Measurements from ENCODE around the gene ARHGEF37.
"Not testable (repeated sequence)": the region's sequence is repeated elsewhere in the genome, so short reads cannot be mapped to it uniquely, and the experiment has no call there.

ARHGEF37 gene

GRCh38 chr5:149651686-149652085 is 70.4 kb downstream of the ARHGEF37 start:
- no peak for DNase-seq

- DNase-seq, result no peak
Observed at GRCh38 chr5:149652697-149653096, 71.4 kb downstream of the ARHGEF37 start.

- no peak for DNase-seq
Observed at GRCh38 chr5:149654231-149654630, 72.9 kb downstream of the ARHGEF37 start.

- DNase-seq, result no peak
Observed at GRCh38 chr5:149654883-149655505, 73.7 kb downstream of the ARHGEF37 start.

- DNase-seq, result no peak
Observed at GRCh38 chr5:149656576-149657182, 75.4 kb downstream of the ARHGEF37 start.

- no peak for DNase-seq
Observed at GRCh38 chr5:149657324-149657723, 76.0 kb downstream of the ARHGEF37 start.

GRCh38 chr5:149658299-149658698 is 77.0 kb downstream of the ARHGEF37 start:
- DNase-seq, result no peak

- DNase-seq, result no peak
Observed at GRCh38 chr5:149664083-149664482, 82.8 kb downstream of the ARHGEF37 start.

GRCh38 chr5:149664666-149665415 is 83.5 kb downstream of the ARHGEF37 start:
- DNase-seq, result no peak

- DNase-seq, result no peak
Observed at GRCh38 chr5:149665416-149666175, 84.3 kb downstream of the ARHGEF37 start.

- peak; percentile 12 for DNase-seq
Observed at GRCh38 chr5:149666212-149666852, 85.0 kb downstream of the ARHGEF37 start.

GRCh38 chr5:149667084-149667828 is 86.0 kb downstream of the ARHGEF37 start:
- DNase-seq, result no peak

- no peak for DNase-seq
Observed at GRCh38 chr5:149667829-149668330, 86.6 kb downstream of the ARHGEF37 start.

GRCh38 chr5:149669273-149669672 is 88.0 kb downstream of the ARHGEF37 start:
- not testable (repeated sequence) for DNase-seq

GRCh38 chr5:149671544-149671943 is 90.2 kb downstream of the ARHGEF37 start:
- no peak for DNase-seq

GRCh38 chr5:149672701-149673476 is 91.6 kb downstream of the ARHGEF37 start:
- DNase-seq, result no peak

- DNase-seq, result no peak
Observed at GRCh38 chr5:149674686-149675085, 93.4 kb downstream of the ARHGEF37 start.

- DNase-seq, result no peak
Observed at GRCh38 chr5:149675610-149676201, 94.4 kb downstream of the ARHGEF37 start.

- no peak for DNase-seq
Observed at GRCh38 chr5:149677731-149678130, 96.4 kb downstream of the ARHGEF37 start.
